ENCODE measurements around the gene GLIS1. TPM values are rescaled to one million over a fixed set of nuclear protein-coding genes. Genes with fewer than 3 reads are reported as not detected.

GLIS1 gene
- total and polyA plus RNA-seq, 8 donors: 0.06 to 0.26 (median 0.13) TPM; not detected in 4

DNA sequence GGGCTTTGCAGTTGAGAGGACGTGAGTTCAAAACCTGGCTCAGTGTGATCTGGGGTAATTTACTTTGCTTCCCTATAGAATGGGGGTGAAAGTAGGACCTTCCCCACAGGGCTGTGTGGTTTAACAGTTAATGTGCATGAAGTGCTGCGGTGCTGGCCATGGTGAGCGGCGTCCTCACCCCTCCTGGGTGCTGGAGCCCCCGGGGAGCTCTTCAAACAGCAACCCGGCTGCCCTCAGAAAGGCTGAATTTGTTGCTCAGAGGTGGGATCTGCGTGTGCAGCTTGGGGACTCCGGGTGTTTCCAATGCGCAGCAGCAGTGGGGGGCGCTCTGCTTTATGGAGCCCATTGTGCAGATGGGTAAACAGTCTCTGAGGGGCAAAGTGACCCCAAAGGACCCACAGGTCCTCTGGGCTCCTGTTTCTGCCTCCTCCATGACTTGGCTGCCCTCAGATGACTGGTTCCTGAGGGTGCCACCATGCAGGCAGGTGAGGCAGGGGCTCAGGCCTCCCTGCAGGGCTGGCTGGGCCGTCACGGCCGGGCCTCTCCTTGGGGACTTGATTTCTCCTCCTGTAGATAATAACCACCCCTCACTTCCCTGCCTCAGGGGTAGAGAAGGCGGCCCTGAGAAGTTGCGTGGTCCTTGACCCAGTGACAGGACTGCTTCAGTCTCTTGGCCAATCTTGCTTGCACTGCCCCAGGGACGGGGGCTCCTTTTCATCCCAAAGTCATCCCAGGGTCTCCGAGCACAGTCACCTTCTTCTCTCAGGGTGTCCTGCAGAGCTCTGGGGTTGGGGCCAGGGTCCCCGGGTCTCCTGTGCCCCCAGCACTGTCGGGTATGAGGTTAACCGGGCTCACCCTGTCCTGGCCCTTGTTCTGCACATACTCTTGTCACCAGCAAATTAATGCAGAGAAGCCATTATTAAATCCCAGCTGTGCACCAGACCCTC lies 239.4 kb downstream of the GLIS1 start:
- no peaks in the 10 kb centered on the region for H3K9me3 ChIP-seq
- H3K27me3 ChIP-seq: no peaks in the 10 kb centered on the region
- ATAC-seq (no peak), DNase-seq (peak in 1 of 6 donors; percentile 35), FAIRE-seq (no peak)
- TF ChIP-seq, protein P1, sequence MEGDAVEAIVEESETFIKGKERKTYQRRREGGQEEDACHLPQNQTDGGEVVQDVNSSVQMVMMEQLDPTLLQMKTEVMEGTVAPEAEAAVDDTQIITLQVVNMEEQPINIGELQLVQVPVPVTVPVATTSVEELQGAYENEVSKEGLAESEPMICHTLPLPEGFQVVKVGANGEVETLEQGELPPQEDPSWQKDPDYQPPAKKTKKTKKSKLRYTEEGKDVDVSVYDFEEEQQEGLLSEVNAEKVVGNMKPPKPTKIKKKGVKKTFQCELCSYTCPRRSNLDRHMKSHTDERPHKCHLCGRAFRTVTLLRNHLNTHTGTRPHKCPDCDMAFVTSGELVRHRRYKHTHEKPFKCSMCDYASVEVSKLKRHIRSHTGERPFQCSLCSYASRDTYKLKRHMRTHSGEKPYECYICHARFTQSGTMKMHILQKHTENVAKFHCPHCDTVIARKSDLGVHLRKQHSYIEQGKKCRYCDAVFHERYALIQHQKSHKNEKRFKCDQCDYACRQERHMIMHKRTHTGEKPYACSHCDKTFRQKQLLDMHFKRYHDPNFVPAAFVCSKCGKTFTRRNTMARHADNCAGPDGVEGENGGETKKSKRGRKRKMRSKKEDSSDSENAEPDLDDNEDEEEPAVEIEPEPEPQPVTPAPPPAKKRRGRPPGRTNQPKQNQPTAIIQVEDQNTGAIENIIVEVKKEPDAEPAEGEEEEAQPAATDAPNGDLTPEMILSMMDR (IDR thresholded peaks at IDR 0.05): no peak
- no peaks in the 10 kb centered on the region for H3K36me3 ChIP-seq
- 65 to 78% methylated on average over 18 to 20 of the region's 20 CpGs for WGBS, 2 donors
- no peak overlapping the region for H3K4me3 ChIP-seq
- intact Hi-C loops (cut with DNase I): no loop called here
- no peak overlapping the region for H3K27ac ChIP-seq
- no peaks in the 10 kb centered on the region for H3K4me1 ChIP-seq

DNA sequence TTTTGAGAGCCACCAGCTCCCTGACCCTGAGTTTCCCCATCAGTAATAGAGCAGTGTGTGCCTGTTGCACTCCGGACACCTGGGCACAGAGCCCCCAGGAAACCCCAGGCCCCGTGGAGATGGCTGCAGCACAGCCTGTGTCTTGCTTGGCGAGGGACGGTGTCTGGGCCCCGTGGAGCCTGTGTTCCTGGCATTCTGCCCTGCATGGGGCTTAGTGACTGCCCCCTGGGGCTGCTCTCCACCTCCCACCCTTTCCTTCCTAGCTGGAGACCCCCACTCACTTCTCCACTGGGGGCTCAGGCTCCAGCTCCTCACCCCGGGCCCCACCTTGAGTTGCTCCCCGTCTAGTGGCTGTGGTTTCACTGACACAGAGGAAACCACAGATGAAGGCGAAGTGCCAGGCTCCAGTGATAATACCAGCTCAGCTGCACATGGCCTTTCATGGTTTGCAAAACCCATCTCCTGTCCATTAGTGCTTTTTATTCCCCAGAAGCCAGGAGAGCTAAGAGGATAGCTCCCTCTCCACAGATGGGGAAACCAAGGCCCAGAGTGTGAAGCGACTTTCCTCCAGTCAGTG lies 240.3 kb downstream of the GLIS1 start:
- intact Hi-C loops (cut with DNase I): no loop called here
- H3K9me3 ChIP-seq: no peaks in the 10 kb centered on the region
- H3K4me1 ChIP-seq: no peaks in the 10 kb centered on the region
- H3K4me3 ChIP-seq: no peak overlapping the region
- 55 to 66% methylated on average over 9 of the region's 9 CpGs for WGBS, 2 donors
- no peak overlapping the region for H3K27ac ChIP-seq
- ATAC-seq (no peak), FAIRE-seq (no peak), DNase-seq (peak in 1 of 6 donors; percentile 41)
- no peaks in the 10 kb centered on the region for H3K27me3 ChIP-seq
- TF ChIP-seq, protein P1 (IDR thresholded peaks at IDR 0.05): no peak
- no peaks in the 10 kb centered on the region for H3K36me3 ChIP-seq

DNA sequence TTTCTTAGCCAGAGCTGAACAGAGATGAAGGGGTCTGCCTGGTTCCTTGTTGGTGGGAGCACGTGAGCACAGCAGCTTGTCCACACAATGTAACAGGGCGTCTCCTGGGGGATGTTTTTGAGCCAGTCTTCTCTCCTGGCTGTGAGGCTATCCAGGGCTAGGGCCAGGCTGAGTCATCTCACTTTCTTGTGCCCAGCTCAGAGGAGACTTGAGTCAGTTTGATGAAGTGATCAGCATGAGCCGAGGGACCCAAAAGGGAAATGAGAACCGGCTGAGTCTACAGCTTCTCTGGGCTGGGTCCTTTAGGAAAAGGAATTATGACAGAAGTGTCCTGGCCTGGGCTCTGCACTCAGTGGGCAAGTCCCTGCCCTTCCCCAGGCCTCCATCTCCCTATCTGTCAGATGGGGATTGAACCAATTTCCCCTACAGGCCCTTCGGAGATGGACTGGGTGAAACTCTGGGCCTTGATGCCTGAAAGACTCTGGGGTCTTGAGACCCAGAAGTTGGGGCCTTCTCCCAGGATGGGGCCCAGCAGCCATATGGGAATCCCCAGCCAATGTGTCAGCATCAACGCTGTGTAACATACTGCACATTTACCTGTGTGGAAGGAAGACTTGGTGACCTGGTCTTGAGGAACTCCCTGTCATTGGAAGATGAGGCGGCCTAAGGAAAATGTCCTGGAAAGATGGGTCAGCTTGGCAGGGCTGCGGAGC lies 243.2 kb downstream of the GLIS1 start:
- Histone ChIP-seq H3K9me3 (no peaks in the 10 kb centered on the region), H3K27me3 (no peaks in the 10 kb centered on the region), H3K27ac (no peak overlapping the region), H3K36me3 (no peaks in the 10 kb centered on the region), H3K4me1 (no peaks in the 10 kb centered on the region), H3K4me3 (no peak overlapping the region)
- TF ChIP-seq, protein P1 (IDR thresholded peaks at IDR 0.05): no peak
- ATAC-seq (no peak), DNase-seq (no peak), FAIRE-seq (no peak)
- intact Hi-C loops (cut with DNase I): no loop called here
- 85 to 94% methylated on average over 8 of the region's 8 CpGs for WGBS, 2 donors

DNA sequence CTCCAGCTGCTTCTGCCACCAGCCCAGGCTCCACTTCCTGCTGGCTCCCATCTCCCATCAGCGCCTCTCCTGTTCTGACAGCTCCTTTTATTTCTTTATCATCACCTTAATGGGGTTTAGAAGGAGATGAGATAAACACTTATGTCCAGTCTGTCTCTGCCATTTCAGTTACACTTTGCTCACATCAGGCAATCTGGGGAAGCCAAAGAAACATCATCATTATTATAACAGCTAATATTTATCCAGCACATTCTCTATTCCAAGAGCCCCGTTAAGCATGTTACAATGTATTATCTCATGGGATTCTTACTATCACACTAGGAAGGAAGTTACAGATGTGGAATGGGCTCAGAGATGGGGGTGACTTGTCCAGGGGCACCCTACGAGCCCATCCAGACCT lies 248.6 kb downstream of the GLIS1 start:
- DNase-seq (no peak), FAIRE-seq (no peak), ATAC-seq (no peak)
- TF ChIP-seq, protein P1 (IDR thresholded peaks at IDR 0.05): no peak
- Histone ChIP-seq H3K27me3 (peaks cover 0 to 5% (median 0%) of the 10 kb centered on the region in 4 donors), H3K9me3 (no peaks in the 10 kb centered on the region), H3K4me1 (no peaks in the 10 kb centered on the region), H3K27ac (no peak overlapping the region), H3K4me3 (no peak overlapping the region), H3K36me3 (no peaks in the 10 kb centered on the region)
- intact Hi-C loops (cut with DNase I): no loop called here
- WGBS, 2 donors: 38 to 41% methylated on average over 3 of the region's 3 CpGs
